GM12891 (cell line): Measurements from ENCODE around the gene CLIC6.

ENCODE experiments used
- POLR2A ChIP-seq: IDR thresholded peaks from 2 replicates; pipeline ENCODE4 v1.6.1; 2011; ENCODE audit warnings: low read depth, low read length, control low read depth
- POLR2AphosphoS5 ChIP-seq: IDR thresholded peaks from 2 replicates; pipeline ENCODE4 v1.6.1; 2011; ENCODE audit warnings: low read depth, low read length, control low read depth

DNA sequence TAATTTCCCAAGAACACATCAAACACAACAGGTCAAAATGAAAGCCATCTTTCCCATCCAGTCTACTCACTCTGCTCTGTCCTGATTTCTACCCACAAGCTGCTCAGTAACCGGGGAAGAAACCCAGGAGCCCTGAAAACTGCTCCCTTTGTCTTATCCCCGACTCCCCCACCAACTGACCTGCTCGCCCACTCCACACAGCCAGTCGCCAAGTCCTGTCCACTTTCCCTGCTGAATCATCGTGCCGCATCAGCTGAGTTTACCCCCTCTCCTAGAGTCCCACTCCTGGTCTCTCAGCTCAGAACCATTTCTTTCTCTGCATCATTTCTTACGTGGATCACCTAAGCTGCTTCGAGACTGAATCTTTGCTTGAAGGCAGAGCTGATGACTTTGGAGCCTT, 42.7 kb upstream of the CLIC6 start:
- no peak for TF ChIP-seq POLR2A
- no peak for TF ChIP-seq POLR2AphosphoS5
